ENCODE results near the gene PLEK2.

The PLEK2 gene

GRCh38 chr14:67391268-67391667 lies 20.7 kb downstream of the PLEK2 start:
- H3K9me2 ChIP-seq (replicated peaks; ENCODE audit: control insufficient read depth, low read length) = no peaks in the 10 kb centered on the region
- TF ChIP-seq CTCF (IDR thresholded peaks at IDR 0.05; ENCODE audit: low read depth, low read length, poor library complexity, severe bottlenecking) (no peak), EZH2phosphoT487 (IDR thresholded peaks at IDR 0.05; ENCODE audit: borderline replicate concordance, low read length) (no peak)
- H3K79me2 ChIP-seq (ENCODE audit: control insufficient read depth, low read length) = no peaks in the 10 kb centered on the region
- no peaks in the 10 kb centered on the region for H4K20me1 ChIP-seq (ENCODE audit: control insufficient read depth, insufficient read depth, low read depth, low read length)
- H3K27ac ChIP-seq (ENCODE audit: low read depth, low read length) = no peak overlapping the region
- no peaks in the 10 kb centered on the region for H3K9me3 ChIP-seq (ENCODE audit: control insufficient read depth, insufficient read depth, low read length)
- H3K4me3 ChIP-seq (ENCODE audit: low read length) = no peak overlapping the region
- H3K4me2 ChIP-seq (ENCODE audit: low read length) = no peak overlapping the region
- H3K4me1 ChIP-seq (ENCODE audit: control insufficient read depth, low read length) = no peaks in the 10 kb centered on the region
- H3F3A ChIP-seq (ENCODE audit: control insufficient read depth, insufficient read depth) = peaks cover 14% of the 10 kb centered on the region
- no peaks in the 10 kb centered on the region for H3K27me3 ChIP-seq (ENCODE audit: control insufficient read depth, low read length)
- peaks cover 10% of the 10 kb centered on the region for H3K36me3 ChIP-seq (ENCODE audit: control insufficient read depth, low read length)

- Histone ChIP-seq H3K9me2 (replicated peaks; ENCODE audit: control insufficient read depth, low read length) (no peaks in the 10 kb centered on the region), H3F3A (ENCODE audit: control insufficient read depth, insufficient read depth) (peaks cover 14% of the 10 kb centered on the region), H3K27ac (ENCODE audit: low read depth, low read length) (no peak overlapping the region), H4K20me1 (ENCODE audit: control insufficient read depth, insufficient read depth, low read depth, low read length) (no peaks in the 10 kb centered on the region), H3K9me3 (ENCODE audit: control insufficient read depth, insufficient read depth, low read length) (no peaks in the 10 kb centered on the region), H3K4me3 (ENCODE audit: low read length) (no peak overlapping the region), H3K4me1 (ENCODE audit: control insufficient read depth, low read length) (no peaks in the 10 kb centered on the region), H3K79me2 (ENCODE audit: control insufficient read depth, low read length) (no peaks in the 10 kb centered on the region), H3K4me2 (ENCODE audit: low read length) (no peak overlapping the region), H3K36me3 (ENCODE audit: control insufficient read depth, low read length) (peaks cover 22% of the 10 kb centered on the region), H3K27me3 (ENCODE audit: control insufficient read depth, low read length) (no peaks in the 10 kb centered on the region)
- no peak for TF ChIP-seq EZH2phosphoT487 (IDR thresholded peaks at IDR 0.05; ENCODE audit: borderline replicate concordance, low read length)
- TF ChIP-seq CTCF (IDR thresholded peaks at IDR 0.05; ENCODE audit: low read depth, low read length, poor library complexity, severe bottlenecking) = no peak
These were observed 22.0 kb downstream of the PLEK2 start for GRCh38 chr14:67389811-67390534.

- TF ChIP-seq CTCF (IDR thresholded peaks at IDR 0.05; ENCODE audit: low read depth, low read length, poor library complexity, severe bottlenecking) = no peak
- TF ChIP-seq EZH2phosphoT487 (IDR thresholded peaks at IDR 0.05; ENCODE audit: borderline replicate concordance, low read length) = no peak
- peaks cover 29% of the 10 kb centered on the region for H3K36me3 ChIP-seq (ENCODE audit: control insufficient read depth, low read length)
- H3K79me2 ChIP-seq (ENCODE audit: control insufficient read depth, low read length) = no peaks in the 10 kb centered on the region
- no peak overlapping the region for H3K27ac ChIP-seq (ENCODE audit: low read depth, low read length)
- H3F3A ChIP-seq (ENCODE audit: control insufficient read depth, insufficient read depth) = peaks cover 18% of the 10 kb centered on the region
- H3K4me3 ChIP-seq (ENCODE audit: low read length) = no peak overlapping the region
- no peak overlapping the region for H3K4me2 ChIP-seq (ENCODE audit: low read length)
- H3K9me2 ChIP-seq (replicated peaks; ENCODE audit: control insufficient read depth, low read length) = no peaks in the 10 kb centered on the region
- no peaks in the 10 kb centered on the region for H3K9me3 ChIP-seq (ENCODE audit: control insufficient read depth, insufficient read depth, low read length)
- no peaks in the 10 kb centered on the region for H3K4me1 ChIP-seq (ENCODE audit: control insufficient read depth, low read length)
- H3K27me3 ChIP-seq (ENCODE audit: control insufficient read depth, low read length) = no peaks in the 10 kb centered on the region
- no peaks in the 10 kb centered on the region for H4K20me1 ChIP-seq (ENCODE audit: control insufficient read depth, insufficient read depth, low read depth, low read length)
These were observed 22.7 kb downstream of the PLEK2 start for GRCh38 chr14:67389275-67389674.

Data from DOHH2 (cell line).